ENCODE data around the gene TRPM4. TPM values are rescaled to one million over a fixed set of nuclear protein-coding genes. Genes with fewer than 3 reads are reported as not detected.

TRPM4 gene
- total and polyA plus RNA-seq, 2 of the 8 experiments (the other 6 are each of a cell fraction or from before 2014, with no cell fraction given), result 11.3 to 13.3 TPM

DNA sequence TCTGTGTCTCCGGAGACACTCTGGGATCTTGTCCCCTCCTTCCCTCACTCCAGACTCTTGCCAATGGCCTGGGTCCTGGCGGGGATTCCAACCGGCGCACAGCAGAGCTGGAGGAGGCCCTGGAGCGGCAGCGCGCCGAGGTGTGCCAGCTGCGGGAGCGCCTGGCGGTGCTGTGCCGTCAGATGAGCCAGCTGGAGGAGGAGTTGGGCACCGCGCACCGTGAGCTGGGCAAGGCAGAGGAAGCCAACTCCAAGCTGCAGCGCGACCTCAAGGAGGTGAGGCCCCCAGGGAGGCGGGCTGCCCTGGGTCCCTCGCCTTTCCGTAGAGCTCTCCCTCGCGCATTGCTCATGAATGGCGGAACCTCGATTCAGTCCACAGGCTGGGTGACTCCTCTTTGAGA lies 27.3 kb upstream of the TRPM4 start:
- H4K5ac ChIP-seq (ENCODE audit: insufficient read length, low read depth, low read length), result no peak overlapping the region
- H3K9ac ChIP-seq (replicated peaks in 1 of 4; ENCODE audit: extremely low read depth in 1 of 4, low read depth in 3 of 4, low read length in 3 of 4), result no peak overlapping the region
- H2BK120ac ChIP-seq (replicated peaks; ENCODE audit: low read depth, low read length), result no peak overlapping the region
- ChIA-PET POLR2A (ENCODE audit: partially characterized antibody) (interaction anchor here (0.5 to 2.0 kb wide), 9 partner anchors 9 to 323 kb away, joined by 3 to 14 read pairs (median 4); partner anchors contain the start of gene ALDH16A1), CTCF (ENCODE audit: partially characterized antibody) (interaction anchor here (0.5 to 9.7 kb wide), 10 partner anchors 10 to 622 kb away, joined by 3 to 99 read pairs (median 9); partner anchors contain the start of genes GYS1, LIN7B and RUVBL2)
- H3K56ac ChIP-seq (replicated peaks; ENCODE audit: insufficient read length, low read depth, low read length), result no peak overlapping the region
- no peak overlapping the region for H3K4ac ChIP-seq (replicated peaks; ENCODE audit: insufficient read length, low read depth, low read length)
- no peak overlapping the region for H3K27ac ChIP-seq (ENCODE audit: low read depth, low read length)
- no peak overlapping the region for H3K14ac ChIP-seq (ENCODE audit: insufficient read length)
- 87% methylated on average over 22 of the region's 24 CpGs; no CpG with 5 or more reads in 1 of the 2 experiments for WGBS, 2 experiments (ENCODE audit: extremely low coverage in 1 of 2, insufficient coverage in 1 of 2, insufficient read length in 1 of 2, insufficient replicate concordance in 2 of 2, low coverage in 1 of 2, low lambda C conversion rate in 2 of 2, missing lambda C conversion rate in 1 of 2)
- H2BK12ac ChIP-seq (ENCODE audit: low read depth, low read length), result no peak overlapping the region
- no peak overlapping the region for H4K8ac ChIP-seq (ENCODE audit: extremely low read depth, insufficient read depth, low read length)
- H2BK5ac ChIP-seq (ENCODE audit: low read depth, low read length), result no peak overlapping the region
- H3K4me3 ChIP-seq (ENCODE audit: extremely low read depth in 1 of 4, insufficient read depth in 2 of 4, low read depth in 3 of 4, low read length in 4 of 4), result no peak overlapping the region
- H2AFZ ChIP-seq (ENCODE audit: low read length), result no peak overlapping the region
- no peak overlapping the region; the same call in 1 of the 2 replicates for H3K18ac ChIP-seq (ENCODE audit: extremely low read depth, low read length)
- no peak overlapping the region for H4K91ac ChIP-seq (replicated peaks; ENCODE audit: insufficient read length, low read length)
- H2BK15ac ChIP-seq (ENCODE audit: low read length), result no peak overlapping the region
- H3K36me3 ChIP-seq (ENCODE audit: control insufficient read depth in 2 of 4, insufficient read depth in 4 of 4, low read length in 3 of 4), result peaks cover 0 to 4% (median 2%) of the 10 kb centered on the region in 4 experiments; a peak in 2 of 8 replicates
- H3K4me1 ChIP-seq (replicated peaks in 1 of 4; ENCODE audit: control insufficient read depth in 3 of 4, insufficient read depth in 4 of 4, low read length in 3 of 4), result peaks cover 4 to 15% (median 7%) of the 10 kb centered on the region in 4 experiments
- peaks cover 0 to 3% of the 10 kb centered on the region in 2 experiments for H4K20me1 ChIP-seq (replicated peaks in 1 of 2; ENCODE audit: control insufficient read depth in 1 of 2, insufficient read depth in 2 of 2, low read length in 2 of 2)
- H2AK5ac ChIP-seq (ENCODE audit: low read depth, low read length), result peak overlapping the region; percentile 82; the same call in 1 of the 2 replicates
- H3K23ac ChIP-seq (ENCODE audit: insufficient read length), result no peak overlapping the region
- no peaks in the 10 kb centered on the region for H3K9me3 ChIP-seq (ENCODE audit: insufficient read depth in 2 of 2, low read depth in 1 of 2, low read length in 1 of 2)
- no peak for DNase-seq (ENCODE audit: low read depth in 1 of 2, low spot score in 2 of 2)
- no peak overlapping the region for H2BK20ac ChIP-seq (ENCODE audit: low read length)
- no peaks in the 10 kb centered on the region for H3K79me2 ChIP-seq (ENCODE audit: control insufficient read depth in 1 of 2, insufficient read depth in 2 of 2, low read length in 2 of 2)
- peaks cover 13% of the 10 kb centered on the region for H3K23me2 ChIP-seq (ENCODE audit: low read depth, low read length)
- no peaks in the 10 kb centered on the region for H3K79me1 ChIP-seq (ENCODE audit: low read depth, low read length)
- H3K4me2 ChIP-seq (ENCODE audit: insufficient read depth in 1 of 2, low read depth in 2 of 2, low read length in 2 of 2), result no peak overlapping the region; a peak in 1 of 4 replicates
- FAIRE-seq, result no peak
- no peaks in the 10 kb centered on the region; a peak in 2 of 7 replicates for H3K27me3 ChIP-seq (replicated peaks in 1 of 4; ENCODE audit: control insufficient read depth in 3 of 4, extremely low read depth in 1 of 4, insufficient read depth in 3 of 4, low read length in 3 of 4)
- TF ChIP-seq SP1 (IDR thresholded peaks at IDR 0.05; ENCODE audit: low read depth, low read length) (no peak), SRF (IDR thresholded peaks at IDR 0.05; ENCODE audit: low read depth, low read length) (no peak), SUZ12 (IDR thresholded peaks at IDR 0.05; ENCODE audit: low read length) (no peak), SIX5 (IDR thresholded peaks at IDR 0.05; ENCODE audit: low read depth, low read length) (no peak), GTF2F1 (IDR thresholded peaks at IDR 0.05; ENCODE audit: borderline replicate concordance, low read depth, low read length) (no peak), SIN3A (conservative IDR thresholded peaks at IDR 0.05 in 1 of 2, IDR thresholded peaks at IDR 0.05 in 1 of 2; ENCODE audit: low read depth in 1 of 2, low read length in 2 of 2) (no peak), BCL11A (IDR thresholded peaks at IDR 0.05; ENCODE audit: low read depth in 2 of 2, low read length in 2 of 2) (no peak), EP300 (IDR thresholded peaks at IDR 0.05; ENCODE audit: borderline replicate concordance in 1 of 2, low read depth in 2 of 2, low read length in 2 of 2) (no peak), RAD21 (IDR thresholded peaks at IDR 0.05 in 1 of 2, conservative IDR thresholded peaks at IDR 0.05 in 1 of 2; ENCODE audit: low read depth in 2 of 2, low read length in 2 of 2) (no peak), PHF8 (conservative IDR thresholded peaks at IDR 0.05; ENCODE audit: low read depth, low read length) (no peak)
